ENCODE measurements around the gene ITPRIPL2.
A peak's percentile ranks its signal among the peaks of the same experiment; 100 is the strongest.

The ITPRIPL2 gene

GRCh38 chr16:19113577-19114358, at the start of gene ITPRIPL2:
Gene ITPRIPL2, plus strand, starts transcription at chr16:19113964. Its CDS starts 498 bp downstream, at chr16:19114462.
- peak; percentile 95 for DNase-seq (ENCODE audit: low read depth)

GRCh38 chr16:19066988-19067348, 46.8 kb upstream of the ITPRIPL2 start:
- DNase-seq (ENCODE audit: low read depth), result no peak

GRCh38 chr16:19067349-19068236, 46.2 kb upstream of the ITPRIPL2 start, which contains the start of gene COQ7:
Gene COQ7, plus strand, starts transcription at chr16:19067614. Its CDS starts 51 bp downstream, at chr16:19067665.
- DNase-seq (ENCODE audit: low read depth), result peak; percentile 100

- no peak for DNase-seq (ENCODE audit: low read depth)
These were observed 45.4 kb upstream of the ITPRIPL2 start for GRCh38 chr16:19068237-19068815.

GRCh38 chr16:19071811-19072777, 41.7 kb upstream of the ITPRIPL2 start:
- peak; percentile 64 for DNase-seq (ENCODE audit: low read depth)

GRCh38 chr16:19073344-19073743, 40.4 kb upstream of the ITPRIPL2 start:
- DNase-seq (ENCODE audit: low read depth), result no peak

- no peak for DNase-seq (ENCODE audit: low read depth)
These were observed 39.9 kb upstream of the ITPRIPL2 start for GRCh38 chr16:19073863-19074262.

- DNase-seq (ENCODE audit: low read depth), result no peak
These were observed 38.3 kb upstream of the ITPRIPL2 start for GRCh38 chr16:19075511-19075910.

- no peak for DNase-seq (ENCODE audit: low read depth)
These were observed 35.9 kb upstream of the ITPRIPL2 start for GRCh38 chr16:19077879-19078278.

GRCh38 chr16:19083670-19084069, 30.1 kb upstream of the ITPRIPL2 start:
- DNase-seq (ENCODE audit: low read depth), result no peak

GRCh38 chr16:19084139-19084538, 29.6 kb upstream of the ITPRIPL2 start:
- no peak for DNase-seq (ENCODE audit: low read depth)

- DNase-seq (ENCODE audit: low read depth), result no peak
These were observed 28.9 kb upstream of the ITPRIPL2 start for GRCh38 chr16:19084879-19085278.

GRCh38 chr16:19085679-19086200, 28.0 kb upstream of the ITPRIPL2 start:
- DNase-seq (ENCODE audit: low read depth), result peak; percentile 54

GRCh38 chr16:19086322-19087199, 27.2 kb upstream of the ITPRIPL2 start:
- peak; percentile 91 for DNase-seq (ENCODE audit: low read depth)

- DNase-seq (ENCODE audit: low read depth), result no peak
These were observed 25.3 kb upstream of the ITPRIPL2 start for GRCh38 chr16:19088341-19088916.

GRCh38 chr16:19089410-19089955, 24.3 kb upstream of the ITPRIPL2 start:
- no peak for DNase-seq (ENCODE audit: low read depth)

GRCh38 chr16:19090916-19091315, 22.8 kb upstream of the ITPRIPL2 start:
- DNase-seq (ENCODE audit: low read depth), result no peak

GRCh38 chr16:19092653-19093410, 20.9 kb upstream of the ITPRIPL2 start:
- no peak for DNase-seq (ENCODE audit: low read depth)
